ENCODE measurements around the gene ATF5.
"Not testable (repeated sequence)": the region's sequence is repeated elsewhere in the genome, so short reads cannot be mapped to it uniquely, and the experiment has no call there.

The ATF5 gene

GRCh38 chr19:49944567-49944966 lies 15.6 kb downstream of the ATF5 start:
- peaks cover 22% of the 10 kb centered on the region for H3K4me1 Mint-ChIP-seq
- H3K27ac Mint-ChIP-seq; H3K9me3 Mint-ChIP-seq; H3K4me3 Mint-ChIP-seq; H3K36me3 Mint-ChIP-seq; DNase-seq (ENCODE audit: low spot score in 2 of 2): not testable (repeated sequence)
- peak; percentile 86 for ATAC-seq

- Mint-ChIP-seq H3K4me1 (peaks cover 16% of the 10 kb centered on the region), H3K4me3 (no peak overlapping the region), H3K27ac (no peak overlapping the region), H3K36me3 (no peaks in the 10 kb centered on the region), H3K9me3 (no peaks in the 10 kb centered on the region)
- ATAC-seq (no peak), DNase-seq (ENCODE audit: low spot score in 2 of 2) (no peak)
Observed at GRCh38 chr19:49946415-49946814, 17.4 kb downstream of the ATF5 start.

- peaks cover 13% of the 10 kb centered on the region for H3K4me1 Mint-ChIP-seq
- no peak for ATAC-seq
- no peak for DNase-seq (ENCODE audit: low spot score in 2 of 2)
- no peaks in the 10 kb centered on the region for H3K9me3 Mint-ChIP-seq
- no peak overlapping the region for H3K27ac Mint-ChIP-seq
- H3K36me3 Mint-ChIP-seq, result no peaks in the 10 kb centered on the region
- no peak overlapping the region for H3K4me3 Mint-ChIP-seq
Observed at GRCh38 chr19:49949742-49950589, 21.0 kb downstream of the ATF5 start.

DNA sequence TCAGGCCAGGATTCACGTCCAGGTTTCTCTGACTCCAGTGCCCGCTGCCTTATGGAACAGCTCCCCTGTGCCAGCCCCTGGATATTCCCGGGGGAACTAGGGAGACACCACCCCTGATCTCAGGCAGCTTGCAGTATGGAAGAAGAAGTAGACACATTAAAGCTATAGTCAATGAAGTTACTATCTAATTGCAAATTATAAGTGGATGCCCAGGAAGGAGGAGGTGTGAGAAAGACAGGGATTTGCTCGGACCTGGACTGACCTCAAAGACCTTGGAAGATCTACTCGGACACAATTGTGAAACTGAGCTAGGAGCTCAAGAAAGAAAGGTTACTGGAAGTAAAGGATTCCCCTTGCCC lies 21.6 kb downstream of the ATF5 start:
- Mint-ChIP-seq H3K4me3 (no peak overlapping the region), H3K9me3 (no peaks in the 10 kb centered on the region), H3K36me3 (no peaks in the 10 kb centered on the region), H3K4me1 (peaks cover 13% of the 10 kb centered on the region), H3K27ac (no peak overlapping the region)
- ATAC-seq (no peak), DNase-seq (ENCODE audit: low spot score in 2 of 2) (no peak)

- Mint-ChIP-seq H3K4me1 (peaks cover 13% of the 10 kb centered on the region), H3K4me3 (no peak overlapping the region), H3K9me3 (no peaks in the 10 kb centered on the region), H3K27ac (no peak overlapping the region), H3K36me3 (no peaks in the 10 kb centered on the region)
- no peak for DNase-seq (ENCODE audit: low spot score in 2 of 2)
- no peak for ATAC-seq
Observed at GRCh38 chr19:49950956-49951526, 22.0 kb downstream of the ATF5 start.

DNA sequence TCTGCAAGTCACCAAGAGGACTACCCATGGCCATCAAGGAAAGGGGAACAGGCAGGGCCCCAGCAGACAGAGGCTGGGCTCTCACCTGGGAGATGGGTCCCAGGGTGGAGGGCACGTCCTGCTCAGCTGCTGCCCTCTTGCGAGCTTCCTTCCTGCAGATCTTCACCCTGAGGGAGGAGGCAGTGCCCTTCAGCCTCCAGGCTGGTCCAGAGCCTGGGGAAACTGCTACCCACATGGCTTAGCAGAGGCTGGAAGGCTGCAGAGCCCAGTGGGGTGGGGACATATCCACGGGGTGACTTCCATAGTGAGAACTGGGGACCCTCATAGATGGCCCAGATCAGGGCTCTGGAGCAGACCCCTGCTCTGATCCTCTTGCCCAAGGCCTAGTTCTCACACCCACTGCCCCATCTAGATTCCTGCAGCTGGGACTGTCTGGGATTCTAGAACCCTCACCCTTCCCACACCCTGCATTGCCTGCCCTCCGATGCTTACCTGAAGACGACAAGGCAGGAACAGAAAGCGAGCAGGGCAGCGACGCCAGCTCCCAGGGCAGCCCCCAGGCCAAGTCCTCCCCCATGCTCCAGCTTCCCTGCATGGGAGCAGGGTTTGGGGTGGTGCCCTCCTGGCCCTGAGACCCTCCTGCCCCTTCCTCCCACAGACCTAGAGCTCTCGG lies 22.9 kb downstream of the ATF5 start:
- H3K4me1 Mint-ChIP-seq, result peaks cover 13% of the 10 kb centered on the region
- no peaks in the 10 kb centered on the region for H3K36me3 Mint-ChIP-seq
- no peak overlapping the region for H3K27ac Mint-ChIP-seq
- no peaks in the 10 kb centered on the region for H3K9me3 Mint-ChIP-seq
- DNase-seq (ENCODE audit: low spot score in 2 of 2), result no peak
- no peak for ATAC-seq
- H3K4me3 Mint-ChIP-seq, result no peak overlapping the region

DNA sequence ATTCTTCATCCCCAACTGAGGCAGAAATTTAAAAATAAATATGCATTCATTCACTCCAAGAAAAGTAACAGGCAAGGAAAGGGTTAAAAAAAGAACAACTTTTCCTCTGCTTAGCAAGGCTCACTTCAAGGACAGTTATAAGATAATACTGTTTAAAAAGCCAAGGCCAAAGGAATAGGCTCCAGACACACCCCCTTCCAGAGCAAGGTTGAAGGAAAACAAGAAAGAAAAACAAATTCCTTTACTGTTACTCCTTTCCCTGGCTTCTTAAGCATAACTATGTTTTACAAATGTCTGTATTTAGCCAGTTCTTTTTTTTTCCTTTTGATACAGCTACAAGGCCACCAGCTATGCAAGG lies 23.5 kb downstream of the ATF5 start:
- no peaks in the 10 kb centered on the region for H3K36me3 Mint-ChIP-seq
- DNase-seq (ENCODE audit: low spot score in 2 of 2) (no peak), ATAC-seq (no peak)
- H3K27ac Mint-ChIP-seq, result no peak overlapping the region
- peaks cover 13% of the 10 kb centered on the region for H3K4me1 Mint-ChIP-seq
- no peak overlapping the region for H3K4me3 Mint-ChIP-seq
- H3K9me3 Mint-ChIP-seq, result no peaks in the 10 kb centered on the region

DNA sequence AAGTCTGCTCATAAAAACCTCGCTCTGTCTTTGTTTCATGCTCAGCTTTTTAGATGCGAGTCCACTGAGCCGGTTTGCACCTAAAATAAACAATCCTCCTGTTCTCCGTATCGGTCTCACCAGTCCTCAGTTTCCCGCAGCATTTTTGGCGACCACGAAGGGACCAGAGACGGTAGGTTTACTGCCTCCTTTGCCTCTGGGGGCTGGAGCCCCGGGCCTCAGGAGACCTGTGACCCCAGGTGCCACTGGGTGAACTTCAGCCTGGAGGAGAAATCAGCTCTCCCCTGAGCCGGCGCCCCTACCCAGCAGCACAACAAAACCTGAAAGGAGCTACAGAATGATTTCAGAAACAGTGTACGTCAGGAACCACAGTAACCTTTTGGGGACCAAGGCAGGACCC lies 23.9 kb downstream of the ATF5 start:
- Mint-ChIP-seq H3K27ac (no peak overlapping the region), H3K9me3 (no peaks in the 10 kb centered on the region), H3K36me3 (no peaks in the 10 kb centered on the region), H3K4me1 (peaks cover 13% of the 10 kb centered on the region), H3K4me3 (no peak overlapping the region)
- ATAC-seq, result no peak
- no peak for DNase-seq (ENCODE audit: low spot score in 2 of 2)

DNA sequence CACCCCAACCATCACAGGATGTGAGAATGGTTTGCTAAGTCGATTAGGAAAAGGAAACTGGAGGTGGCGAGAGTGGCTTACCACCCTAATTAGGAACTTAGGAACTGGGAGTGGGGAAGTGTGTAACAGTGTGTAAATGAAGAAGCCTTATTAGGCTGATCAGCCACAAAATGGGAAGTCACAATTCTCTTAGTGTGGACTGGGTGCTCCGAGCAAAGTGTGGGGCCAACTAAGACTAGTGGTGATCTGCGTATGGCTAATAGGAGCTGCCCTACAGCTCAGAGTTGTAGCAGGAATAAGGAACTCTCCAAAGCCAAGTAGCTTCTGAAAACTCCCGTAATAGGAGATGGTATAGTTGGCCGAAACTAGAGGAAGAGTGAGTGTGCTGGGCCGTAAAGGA lies 24.4 kb downstream of the ATF5 start:
- no peak overlapping the region for H3K27ac Mint-ChIP-seq
- peaks cover 13% of the 10 kb centered on the region for H3K4me1 Mint-ChIP-seq
- DNase-seq (ENCODE audit: low spot score in 2 of 2) (no peak), ATAC-seq (no peak)
- H3K36me3 Mint-ChIP-seq, result no peaks in the 10 kb centered on the region
- no peak overlapping the region for H3K4me3 Mint-ChIP-seq
- H3K9me3 Mint-ChIP-seq, result no peaks in the 10 kb centered on the region

GRCh38 chr19:49954092-49954829 lies 25.3 kb downstream of the ATF5 start:
- no peak overlapping the region for H3K4me3 Mint-ChIP-seq
- DNase-seq (ENCODE audit: low spot score in 2 of 2), result no peak
- no peak for ATAC-seq
- H3K4me1 Mint-ChIP-seq, result peaks cover 13% of the 10 kb centered on the region
- H3K9me3 Mint-ChIP-seq, result no peaks in the 10 kb centered on the region
- no peaks in the 10 kb centered on the region for H3K36me3 Mint-ChIP-seq
- no peak overlapping the region for H3K27ac Mint-ChIP-seq

- Mint-ChIP-seq H3K4me1 (peaks cover 13% of the 10 kb centered on the region), H3K9me3 (no peaks in the 10 kb centered on the region), H3K4me3 (no peak overlapping the region), H3K27ac (no peak overlapping the region), H3K36me3 (no peaks in the 10 kb centered on the region)
- no peak for ATAC-seq
- DNase-seq (ENCODE audit: low spot score in 2 of 2), result no peak
Observed at GRCh38 chr19:49954933-49955332, 25.9 kb downstream of the ATF5 start.

- DNase-seq (ENCODE audit: low spot score in 2 of 2) (no peak), ATAC-seq (no peak)
- H3K36me3 Mint-ChIP-seq, result no peaks in the 10 kb centered on the region
- no peaks in the 10 kb centered on the region for H3K9me3 Mint-ChIP-seq
- H3K27ac Mint-ChIP-seq, result no peak overlapping the region
- H3K4me3 Mint-ChIP-seq, result no peak overlapping the region
- peaks cover 13% of the 10 kb centered on the region for H3K4me1 Mint-ChIP-seq
Observed at GRCh38 chr19:49956115-49956495, 27.1 kb downstream of the ATF5 start.

DNA sequence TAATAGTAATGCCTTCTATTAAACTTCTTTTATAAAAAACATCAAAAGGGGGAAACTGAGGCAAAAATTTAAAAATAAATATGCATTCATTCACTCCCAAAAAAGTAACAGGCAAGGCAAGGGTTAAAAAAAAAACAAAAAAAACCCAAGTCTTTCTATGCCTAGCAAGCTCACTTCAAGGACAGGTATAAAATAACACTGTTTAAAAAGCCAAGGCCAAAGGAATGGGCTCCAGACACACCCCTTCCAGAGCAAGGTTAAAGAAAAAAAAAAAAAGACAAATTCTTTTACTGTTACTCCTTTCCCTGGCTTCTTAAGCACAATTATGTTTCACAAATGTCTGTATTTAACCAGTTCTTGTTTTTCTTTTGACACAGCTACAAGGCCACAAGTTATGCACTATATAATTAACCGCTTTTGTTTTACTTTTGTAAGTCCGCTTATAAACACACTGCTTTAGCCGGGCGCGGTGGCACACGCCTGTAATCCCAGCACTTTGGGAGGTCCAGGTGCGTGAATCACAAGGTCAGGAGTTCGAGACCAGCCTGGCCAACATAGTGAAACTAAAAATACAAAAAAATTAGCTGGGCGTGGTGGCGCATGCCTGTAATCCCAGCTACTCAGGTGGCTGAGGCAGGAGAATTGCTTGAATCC lies 28.4 kb downstream of the ATF5 start:
- ATAC-seq (no peak), DNase-seq (ENCODE audit: low spot score in 2 of 2) (no peak)
- Mint-ChIP-seq H3K4me3 (no peak overlapping the region), H3K9me3 (no peaks in the 10 kb centered on the region), H3K27ac (no peak overlapping the region), H3K36me3 (no peaks in the 10 kb centered on the region), H3K4me1 (peaks cover 13% of the 10 kb centered on the region)

GRCh38 chr19:49958144-49958543 lies 29.1 kb downstream of the ATF5 start:
- peaks cover 11% of the 10 kb centered on the region for H3K4me1 Mint-ChIP-seq
- not testable (repeated sequence) for H3K9me3 Mint-ChIP-seq

DNA sequence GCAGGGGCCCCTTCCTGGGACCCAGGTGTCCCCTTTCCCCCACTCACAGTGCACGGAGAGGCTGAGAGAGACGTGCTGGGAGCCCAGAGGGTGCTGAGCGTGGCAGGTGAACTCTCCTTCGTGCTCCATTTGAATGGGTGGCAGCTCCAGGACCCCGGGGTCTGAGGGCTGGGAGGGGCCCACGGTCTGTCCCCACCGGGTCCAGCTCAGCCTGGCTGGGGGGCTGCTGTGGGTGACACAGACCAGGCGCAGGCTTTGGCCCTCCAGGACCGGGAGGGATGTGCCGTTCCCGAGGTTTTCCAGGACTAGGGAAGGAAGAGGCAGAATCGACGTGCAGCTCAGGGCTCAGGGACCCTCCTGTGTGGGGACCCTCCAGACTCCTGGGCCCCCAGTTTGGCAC lies 29.6 kb downstream of the ATF5 start:
- not testable (repeated sequence) for H3K4me1 Mint-ChIP-seq; H3K9me3 Mint-ChIP-seq; H3K36me3 Mint-ChIP-seq; H3K4me3 Mint-ChIP-seq; DNase-seq (ENCODE audit: low spot score in 2 of 2); H3K27ac Mint-ChIP-seq
- peak; percentile 11 for ATAC-seq

More at GRCh38 chr19:49958144-49958543, 29.1 kb downstream of the ATF5 start:
- DNase-seq (ENCODE audit: low spot score in 2 of 2); H3K27ac Mint-ChIP-seq; ATAC-seq; H3K36me3 Mint-ChIP-seq; H3K4me3 Mint-ChIP-seq: not testable (repeated sequence)

Data from stimulated activated effector memory CD8-positive, alpha-beta T cell treated with anti-CD3 and anti-CD28 coated beads, Interleukin-12 subunit alpha, Interleukin-12 subunit beta, amount 100 ng/mL, for 72 hours (primary cell).